ENCODE measurements around the gene TBC1D21.

The TBC1D21 gene

DNA sequence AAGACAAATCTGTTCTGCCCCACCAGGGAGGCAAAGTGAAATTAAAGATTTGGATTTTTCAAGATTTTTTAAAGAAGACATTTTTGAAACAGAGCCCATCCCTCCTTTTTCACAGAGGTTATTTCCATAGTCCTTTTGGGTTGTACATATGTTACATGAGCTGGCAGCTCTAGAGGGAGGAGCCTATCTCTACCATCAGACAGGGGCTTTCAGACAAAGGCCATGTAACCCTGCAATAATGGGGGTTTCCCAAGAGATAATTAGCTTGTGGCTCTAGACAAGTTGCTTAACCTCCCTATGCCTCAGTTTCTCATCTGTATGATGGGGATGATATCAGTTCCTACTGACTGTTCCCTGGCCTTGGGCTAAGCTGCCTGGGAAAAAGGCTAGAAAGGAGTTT lies 8.0 kb upstream of the TBC1D21 start:
- TF ChIP-seq, protein P1, sequence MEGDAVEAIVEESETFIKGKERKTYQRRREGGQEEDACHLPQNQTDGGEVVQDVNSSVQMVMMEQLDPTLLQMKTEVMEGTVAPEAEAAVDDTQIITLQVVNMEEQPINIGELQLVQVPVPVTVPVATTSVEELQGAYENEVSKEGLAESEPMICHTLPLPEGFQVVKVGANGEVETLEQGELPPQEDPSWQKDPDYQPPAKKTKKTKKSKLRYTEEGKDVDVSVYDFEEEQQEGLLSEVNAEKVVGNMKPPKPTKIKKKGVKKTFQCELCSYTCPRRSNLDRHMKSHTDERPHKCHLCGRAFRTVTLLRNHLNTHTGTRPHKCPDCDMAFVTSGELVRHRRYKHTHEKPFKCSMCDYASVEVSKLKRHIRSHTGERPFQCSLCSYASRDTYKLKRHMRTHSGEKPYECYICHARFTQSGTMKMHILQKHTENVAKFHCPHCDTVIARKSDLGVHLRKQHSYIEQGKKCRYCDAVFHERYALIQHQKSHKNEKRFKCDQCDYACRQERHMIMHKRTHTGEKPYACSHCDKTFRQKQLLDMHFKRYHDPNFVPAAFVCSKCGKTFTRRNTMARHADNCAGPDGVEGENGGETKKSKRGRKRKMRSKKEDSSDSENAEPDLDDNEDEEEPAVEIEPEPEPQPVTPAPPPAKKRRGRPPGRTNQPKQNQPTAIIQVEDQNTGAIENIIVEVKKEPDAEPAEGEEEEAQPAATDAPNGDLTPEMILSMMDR (IDR thresholded peaks at IDR 0.05; ENCODE audit: unreplicated experiment in 3 of 3) = no peak
- H3K4me3 Mint-ChIP-seq = no peak overlapping the region
- no peaks in the 10 kb centered on the region for H3K36me3 Mint-ChIP-seq (ENCODE audit: low read depth)
- H3K27me3 Mint-ChIP-seq (ENCODE audit: low read depth) = peaks cover 37% of the 10 kb centered on the region
- H3K9me3 Mint-ChIP-seq = peaks cover 5% of the 10 kb centered on the region
- no peak overlapping the region for H3K27ac Mint-ChIP-seq
- H3K4me1 Mint-ChIP-seq = no peaks in the 10 kb centered on the region

DNA sequence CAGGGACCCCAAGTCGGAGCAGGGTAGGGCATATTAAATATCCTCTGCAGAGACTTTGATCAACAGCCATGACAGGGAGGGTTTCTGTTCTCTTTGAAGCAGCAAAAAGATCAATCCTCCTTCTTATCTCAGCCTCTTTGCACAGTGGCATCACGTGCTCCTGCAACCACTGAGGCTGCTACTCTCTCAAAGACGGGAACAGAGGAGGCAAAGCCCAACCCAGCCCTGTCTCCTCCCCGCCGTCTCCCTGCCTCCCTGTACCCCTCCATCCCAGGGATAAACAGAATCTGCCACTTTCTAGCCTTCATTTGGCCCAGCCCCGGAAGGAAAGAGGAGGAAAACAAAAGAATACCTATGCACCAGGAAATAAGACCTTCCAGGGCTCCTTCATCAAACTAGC lies 7.5 kb upstream of the TBC1D21 start:
- TF ChIP-seq, protein P1 (IDR thresholded peaks at IDR 0.05; ENCODE audit: unreplicated experiment in 3 of 3) = no peak
- Mint-ChIP-seq H3K9me3 (peaks cover 5% of the 10 kb centered on the region), H3K4me3 (no peak overlapping the region), H3K4me1 (no peaks in the 10 kb centered on the region), H3K27ac (no peak overlapping the region), H3K36me3 (ENCODE audit: low read depth) (no peaks in the 10 kb centered on the region), H3K27me3 (ENCODE audit: low read depth) (peaks cover 38% of the 10 kb centered on the region)

DNA sequence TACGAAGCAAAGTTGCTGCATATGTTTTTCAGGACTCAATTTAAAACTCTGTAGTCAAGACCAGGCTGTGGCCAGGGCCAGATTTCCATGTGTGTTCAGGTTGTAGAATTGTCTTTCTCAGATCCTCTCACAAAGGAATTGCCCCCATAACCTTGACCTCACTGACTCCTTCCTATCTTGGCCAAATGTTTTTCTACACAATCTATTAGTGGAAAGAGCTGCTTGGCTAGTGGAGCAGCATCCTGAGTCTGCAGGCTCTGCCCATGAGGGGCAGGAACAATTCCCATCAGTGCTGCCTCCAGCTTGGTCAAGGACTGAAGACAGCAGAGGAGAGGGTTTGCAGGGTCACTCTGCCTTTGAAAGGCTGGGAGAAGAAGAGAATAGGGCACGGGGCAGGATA lies 6.9 kb upstream of the TBC1D21 start:
- Mint-ChIP-seq H3K36me3 (ENCODE audit: low read depth) (no peaks in the 10 kb centered on the region), H3K27ac (no peak overlapping the region), H3K9me3 (peaks cover 5% of the 10 kb centered on the region), H3K4me1 (no peaks in the 10 kb centered on the region), H3K27me3 (ENCODE audit: low read depth) (peaks cover 44% of the 10 kb centered on the region), H3K4me3 (no peak overlapping the region)
- TF ChIP-seq, protein P1 (IDR thresholded peaks at IDR 0.05; ENCODE audit: unreplicated experiment in 3 of 3) = no peak

DNA sequence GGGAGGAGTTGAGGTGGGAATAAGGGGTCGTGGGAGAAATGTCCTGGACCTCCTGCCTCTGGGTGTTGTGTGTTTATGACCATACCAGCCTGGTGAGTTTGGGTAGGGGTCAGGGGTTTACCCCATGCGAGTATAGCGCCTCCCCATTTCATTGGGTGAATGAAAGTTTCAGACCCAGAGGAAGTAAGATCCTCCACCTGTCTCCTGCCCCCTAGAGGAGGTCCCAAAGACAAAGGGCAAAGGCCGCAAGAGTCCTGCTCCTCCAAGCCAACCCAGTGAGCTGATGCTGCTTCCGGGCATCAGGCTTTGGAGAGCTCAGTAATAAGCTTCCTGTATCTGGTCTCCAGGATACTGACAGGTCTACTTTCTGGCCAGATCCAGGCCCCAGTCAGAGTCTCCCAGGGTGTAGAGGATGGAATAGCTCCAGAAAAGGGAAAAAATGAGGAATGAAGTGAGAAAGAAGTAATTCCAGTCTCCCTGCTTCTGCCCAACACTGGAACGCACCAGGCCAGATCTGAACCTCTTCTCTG lies 6.4 kb upstream of the TBC1D21 start:
- no peak overlapping the region for H3K27ac Mint-ChIP-seq
- H3K4me3 Mint-ChIP-seq = no peak overlapping the region
- peaks cover 5% of the 10 kb centered on the region for H3K9me3 Mint-ChIP-seq
- H3K36me3 Mint-ChIP-seq (ENCODE audit: low read depth) = no peaks in the 10 kb centered on the region
- no peaks in the 10 kb centered on the region for H3K4me1 Mint-ChIP-seq
- H3K27me3 Mint-ChIP-seq (ENCODE audit: low read depth) = peaks cover 47% of the 10 kb centered on the region
- TF ChIP-seq, protein P1 (IDR thresholded peaks at IDR 0.05; ENCODE audit: unreplicated experiment in 3 of 3) = no peak

DNA sequence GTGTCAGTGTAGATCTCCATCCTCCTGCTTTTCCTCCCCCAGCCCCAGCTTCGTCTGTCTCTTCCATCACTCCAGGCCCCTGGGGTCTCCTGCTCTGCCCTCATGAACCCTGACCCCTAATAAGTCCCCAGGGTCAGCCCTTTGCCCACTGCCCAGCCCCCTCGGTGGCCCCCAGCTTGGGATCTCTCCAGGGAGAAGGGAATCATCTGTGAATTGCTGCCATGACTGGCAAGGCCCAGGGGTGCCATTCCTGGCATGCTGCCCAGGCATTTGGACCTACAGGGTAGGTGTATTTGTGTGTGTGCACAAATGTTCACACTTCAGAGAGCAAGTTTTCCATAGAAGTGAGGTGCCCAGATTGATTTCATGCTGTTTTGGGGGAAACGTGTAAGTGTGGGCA lies 5.9 kb upstream of the TBC1D21 start:
- TF ChIP-seq, protein P1 (IDR thresholded peaks at IDR 0.05; ENCODE audit: unreplicated experiment in 3 of 3) = no peak
- Mint-ChIP-seq H3K9me3 (peaks cover 5% of the 10 kb centered on the region), H3K27me3 (ENCODE audit: low read depth) (peaks cover 49% of the 10 kb centered on the region), H3K4me1 (no peaks in the 10 kb centered on the region), H3K36me3 (ENCODE audit: low read depth) (no peaks in the 10 kb centered on the region), H3K27ac (no peak overlapping the region), H3K4me3 (no peak overlapping the region)

DNA sequence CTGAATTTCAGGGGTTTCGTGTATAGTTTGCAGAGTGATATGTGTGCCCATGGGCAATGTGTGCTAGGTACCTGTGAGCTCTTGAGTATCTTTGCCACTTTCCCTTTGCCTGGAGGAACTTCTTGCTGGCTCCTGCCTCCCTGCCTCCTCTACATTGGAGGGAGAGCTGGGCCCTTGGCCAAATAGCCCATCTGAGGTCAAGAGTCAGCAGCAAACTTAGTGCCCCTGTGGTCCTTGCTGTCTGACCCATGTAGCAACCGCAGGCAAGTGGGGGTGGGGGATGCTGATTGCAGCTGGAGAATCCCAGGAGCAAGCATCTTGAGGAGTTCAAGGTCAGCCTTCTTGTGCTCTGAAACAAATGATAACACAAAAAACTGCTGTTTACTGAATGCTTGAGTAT lies 5.4 kb upstream of the TBC1D21 start:
- Mint-ChIP-seq H3K27ac (no peak overlapping the region), H3K4me1 (no peaks in the 10 kb centered on the region), H3K36me3 (ENCODE audit: low read depth) (no peaks in the 10 kb centered on the region), H3K9me3 (peaks cover 3% of the 10 kb centered on the region), H3K27me3 (ENCODE audit: low read depth) (peaks cover 52% of the 10 kb centered on the region), H3K4me3 (no peak overlapping the region)
- TF ChIP-seq, protein P1 (IDR thresholded peaks at IDR 0.05; ENCODE audit: unreplicated experiment in 3 of 3) = no peak
